ENCODE results near the gene UBXN11. TPM values are rescaled to one million over a fixed set of nuclear protein-coding genes. Genes with fewer than 3 reads are reported as not detected.
"Not testable (repeated sequence)": the region's sequence is repeated elsewhere in the genome, so short reads cannot be mapped to it uniquely, and the experiment has no call there.

UBXN11 gene
- total RNA-seq, 1 donor: 5.6 TPM

GRCh38 chr1:26295194-26296138 lies 11.0 kb downstream of the UBXN11 start:
- TF ChIP-seq CTCF (IDR thresholded peaks at IDR 0.05; ENCODE audit: insufficient read depth, low read depth, low read length): no peak
- H3K4me3 ChIP-seq (ENCODE audit: low read depth, low read length): no peak overlapping the region
- DNase-seq (ENCODE audit: low read depth): no peak

- H3K4me3 ChIP-seq (ENCODE audit: low read depth, low read length): no peak overlapping the region
- DNase-seq (ENCODE audit: low read depth): no peak
- TF ChIP-seq CTCF (IDR thresholded peaks at IDR 0.05; ENCODE audit: insufficient read depth, low read depth, low read length): no peak
These were observed 12.4 kb downstream of the UBXN11 start for GRCh38 chr1:26293911-26294463.

GRCh38 chr1:26292735-26293134 lies 13.7 kb downstream of the UBXN11 start:
- DNase-seq (ENCODE audit: low read depth); H3K4me3 ChIP-seq (ENCODE audit: low read depth, low read length): not testable (repeated sequence)

GRCh38 chr1:26291939-26292338 lies 14.5 kb downstream of the UBXN11 start:
- TF ChIP-seq CTCF (IDR thresholded peaks at IDR 0.05; ENCODE audit: insufficient read depth, low read depth, low read length): no peak
- no peak overlapping the region for H3K4me3 ChIP-seq (ENCODE audit: low read depth, low read length)
- DNase-seq (ENCODE audit: low read depth): no peak

GRCh38 chr1:26291433-26291832 lies 15.0 kb downstream of the UBXN11 start:
- DNase-seq (ENCODE audit: low read depth): no peak
- TF ChIP-seq CTCF (IDR thresholded peaks at IDR 0.05; ENCODE audit: insufficient read depth, low read depth, low read length): no peak

GRCh38 chr1:26290882-26291261 lies 15.6 kb downstream of the UBXN11 start:
- H3K4me3 ChIP-seq (ENCODE audit: low read depth, low read length): no peak overlapping the region
- TF ChIP-seq CTCF (IDR thresholded peaks at IDR 0.05; ENCODE audit: insufficient read depth, low read depth, low read length): no peak
- no peak for DNase-seq (ENCODE audit: low read depth)

More at GRCh38 chr1:26291433-26291832, 15.0 kb downstream of the UBXN11 start:
- H3K4me3 ChIP-seq (ENCODE audit: low read depth, low read length): no peak overlapping the region

GRCh38 chr1:26290122-26290881 lies 16.1 kb downstream of the UBXN11 start:
- no peak overlapping the region for H3K4me3 ChIP-seq (ENCODE audit: low read depth, low read length)
- DNase-seq (ENCODE audit: low read depth): no peak
- no peak for TF ChIP-seq CTCF (IDR thresholded peaks at IDR 0.05; ENCODE audit: insufficient read depth, low read depth, low read length)
